HG02885 (cell line): ENCODE measurements around the gene VSIG10L2.
"Not testable (repeated sequence)": the region's sequence is repeated elsewhere in the genome, so short reads cannot be mapped to it uniquely, and the experiment has no call there.

Source experiments
- ATAC-seq: cut with Tn5 transposase; IDR thresholded peaks from one replicate; pipeline ENCODE4 v1.9.1; 2021; ENCODE audit warnings: mild to moderate bottlenecking; ENCODE audit not compliant: unreplicated experiment, poor library complexity

Gene VSIG10L2

GRCh38 chr11:125945797-125946520 is at the start of gene VSIG10L2:
Gene VSIG10L2, plus strand, starts transcription at chr11:125946044. Its CDS starts 12 bp downstream, at chr11:125946056.
- ATAC-seq = no peak

DNA sequence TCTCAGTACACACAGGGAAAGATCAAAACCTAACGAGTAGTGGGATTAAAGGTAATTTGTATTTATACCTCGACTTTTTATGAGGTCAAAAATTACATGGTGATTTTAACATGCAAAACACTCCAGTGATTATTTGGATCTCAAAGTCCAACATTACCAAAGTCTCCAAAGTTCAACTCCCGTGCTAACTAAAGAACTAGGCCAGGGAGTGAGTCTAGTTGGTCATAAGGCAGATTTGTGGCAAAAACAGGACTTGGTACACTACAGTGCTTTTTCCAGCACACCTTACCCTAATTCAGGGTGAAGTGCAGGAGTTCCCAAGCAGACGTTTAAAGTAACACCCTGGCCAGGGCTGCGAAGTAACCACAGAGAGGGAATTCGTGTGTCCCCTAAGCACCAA is 44.0 kb upstream of the VSIG10L2 start:
- ATAC-seq = no peak

GRCh38 chr11:125902277-125902926 is 43.4 kb upstream of the VSIG10L2 start:
- no peak for ATAC-seq

DNA sequence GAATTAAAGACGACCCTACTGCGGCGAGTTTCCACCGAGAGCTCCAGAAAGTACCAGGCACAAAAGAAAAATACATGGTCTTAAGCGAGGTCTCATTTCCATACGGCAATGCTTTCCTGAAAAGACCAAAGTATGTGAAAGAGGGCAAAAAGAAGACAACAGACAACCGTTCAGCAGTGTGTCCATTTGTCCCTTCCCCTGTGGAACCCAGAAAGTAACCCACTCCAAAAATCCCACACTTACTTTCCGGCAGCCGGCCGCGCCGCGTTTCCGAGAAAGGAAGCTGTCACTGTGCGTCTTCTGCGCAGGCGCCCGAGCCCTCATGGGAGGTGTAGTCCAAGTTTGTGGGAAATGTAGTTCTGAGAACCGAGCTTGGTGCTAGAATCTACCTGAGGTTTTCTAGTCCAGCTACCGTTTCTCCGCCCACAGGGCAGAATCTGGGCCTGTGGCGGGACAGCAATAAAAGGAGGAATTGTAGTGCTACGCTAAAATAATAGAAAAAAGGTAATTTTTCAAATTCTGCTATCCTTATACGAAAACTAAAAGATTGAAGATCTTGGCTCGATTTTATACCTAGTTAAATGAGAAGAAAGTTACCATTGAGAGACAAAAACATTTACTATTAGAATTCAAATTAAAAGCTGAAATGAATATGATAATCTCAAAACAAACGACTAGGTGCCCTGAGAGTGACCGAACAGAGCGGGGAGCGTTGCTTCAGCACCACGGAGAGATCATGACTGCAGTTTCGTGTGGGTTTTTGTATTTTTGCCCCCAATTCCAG is 42.7 kb upstream of the VSIG10L2 start, which contains the start of gene PUS3:
TSS of gene PUS3 (minus strand) at position 280 of the 784 bp plus-strand sequence. CDS start 6,922 bp downstream, outside the sequence.
- peak; percentile 97 for ATAC-seq

DNA sequence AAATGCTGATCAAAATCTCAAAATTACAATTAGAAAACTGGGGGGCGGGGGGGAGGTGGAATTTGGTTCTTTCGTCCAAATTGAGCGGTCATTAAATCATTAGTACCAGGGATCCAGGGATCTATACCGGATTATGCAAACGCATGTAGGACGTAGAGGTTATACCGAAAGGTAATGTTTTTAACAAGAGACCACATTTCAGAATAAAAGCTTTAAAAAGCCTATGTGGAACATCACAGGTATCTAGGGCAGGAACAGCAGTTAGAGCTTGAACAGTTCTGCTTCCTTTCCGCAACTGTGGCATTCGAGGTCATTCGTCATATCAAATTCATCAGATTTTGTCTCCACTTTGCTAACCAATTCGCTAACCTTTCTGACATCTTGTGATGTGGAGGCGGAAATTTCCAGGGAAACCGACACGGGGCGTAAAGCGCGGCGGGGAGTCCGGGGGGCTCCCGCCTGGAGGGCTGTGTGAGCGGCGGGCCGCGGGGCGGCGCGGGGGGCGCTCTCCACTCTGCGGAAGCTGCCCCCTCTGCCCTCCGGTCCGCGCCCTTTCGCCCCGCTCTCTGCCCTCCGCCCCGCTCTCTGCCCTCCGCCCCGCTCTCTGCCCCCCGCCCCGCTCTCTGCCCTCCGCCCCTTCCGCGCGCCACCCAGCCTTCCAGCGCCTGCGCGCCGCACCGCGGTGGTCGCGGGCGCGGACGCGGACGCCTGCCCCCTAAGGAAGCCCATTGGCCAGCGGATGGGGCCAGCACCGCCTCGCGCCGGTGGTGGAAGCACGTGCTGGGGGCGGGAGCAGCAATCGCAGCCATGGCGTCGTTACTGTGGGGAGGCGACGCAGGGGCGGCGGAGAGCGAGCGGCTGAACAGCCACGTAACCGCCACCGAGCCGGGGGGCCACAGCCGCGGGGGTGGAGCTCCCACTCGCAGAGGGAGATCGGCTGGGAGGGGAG is 41.9 kb upstream of the VSIG10L2 start, which contains the start of gene DDX25:
TSS of gene DDX25 (plus strand) at position 798 of the 949 bp plus-strand sequence. CDS start at position 808, 10 bp downstream.
- ATAC-seq = no peak

- ATAC-seq = no peak
Measured at GRCh38 chr11:125904678-125905077, 41.2 kb upstream of the VSIG10L2 start.

DNA sequence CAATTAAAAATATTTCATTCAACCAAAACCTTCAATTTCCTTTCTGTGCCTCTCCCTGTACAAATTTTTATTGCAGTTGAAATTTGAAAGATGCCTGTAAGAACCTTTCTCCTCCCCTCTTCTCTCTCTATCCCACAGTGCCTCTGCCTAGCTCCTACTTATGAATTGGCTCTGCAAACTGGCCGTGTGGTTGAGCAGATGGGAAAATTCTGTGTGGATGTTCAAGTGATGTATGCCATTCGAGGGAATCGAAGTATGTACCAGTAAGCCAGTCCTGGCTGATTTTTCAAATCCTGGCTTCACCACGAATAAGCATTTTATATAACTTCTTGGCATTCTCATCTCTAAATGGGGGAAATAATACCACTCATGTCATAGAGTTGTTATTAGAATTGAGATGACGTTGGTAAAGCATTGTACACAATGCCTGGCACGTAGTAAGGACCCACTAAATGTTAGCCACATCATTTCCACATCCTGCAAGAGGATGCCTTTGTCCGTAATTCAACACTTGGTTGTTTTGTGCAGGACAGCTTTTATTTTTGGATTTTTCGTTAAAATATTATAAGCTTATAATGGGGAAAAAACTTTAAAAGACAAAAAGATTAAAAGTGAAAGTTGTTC is 35.5 kb upstream of the VSIG10L2 start:
- no peak for ATAC-seq

DNA sequence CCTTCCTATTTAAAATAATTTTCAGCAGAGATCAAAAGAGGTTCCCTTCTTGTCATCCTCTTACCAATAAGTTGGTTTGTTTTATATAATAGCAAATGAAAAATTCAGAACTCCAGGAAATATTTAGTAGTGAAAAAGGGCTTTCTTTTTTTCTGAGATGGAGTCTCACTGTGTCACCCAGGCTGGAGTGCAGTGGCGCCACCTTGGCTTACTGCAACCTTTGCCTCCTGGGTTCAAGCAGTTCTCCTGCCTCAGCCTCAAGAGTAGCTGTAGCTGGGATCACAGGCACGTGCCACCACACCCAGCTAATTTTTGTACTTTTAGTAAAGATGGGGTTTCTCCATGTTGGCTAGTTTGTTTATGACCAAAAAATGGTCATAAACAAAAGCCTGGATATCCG is 31.2 kb upstream of the VSIG10L2 start:
- ATAC-seq = not testable (repeated sequence)

- no peak for ATAC-seq
Measured at GRCh38 chr11:125916683-125917347, 29.0 kb upstream of the VSIG10L2 start.

- ATAC-seq = no peak
Measured at GRCh38 chr11:125918140-125918840, 27.6 kb upstream of the VSIG10L2 start.

GRCh38 chr11:125921042-125921441 is 24.8 kb upstream of the VSIG10L2 start:
- ATAC-seq = no peak

DNA sequence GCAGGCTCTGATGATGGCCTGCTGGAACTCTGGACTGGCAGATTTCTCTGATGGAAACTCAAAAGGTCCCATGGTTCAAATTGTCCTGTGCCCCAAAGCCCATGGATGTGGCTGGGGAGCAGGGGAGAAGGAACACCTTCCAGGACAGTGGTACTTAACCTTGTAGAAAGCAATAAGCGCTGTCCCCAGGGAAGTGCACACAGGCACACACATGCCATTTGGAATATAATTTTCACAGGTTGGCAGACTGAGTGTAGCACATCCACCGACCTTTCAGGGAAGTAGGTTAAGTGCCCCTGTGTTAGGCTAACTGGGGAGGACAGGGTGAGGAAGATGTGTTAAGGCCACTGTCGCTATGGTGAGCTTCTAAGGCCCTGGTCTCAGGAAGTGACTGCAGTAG is 23.7 kb upstream of the VSIG10L2 start:
- no peak for ATAC-seq

GRCh38 chr11:125923012-125923579 is 22.7 kb upstream of the VSIG10L2 start:
- ATAC-seq = peak; percentile 67

GRCh38 chr11:125923633-125924032 is 22.2 kb upstream of the VSIG10L2 start:
- ATAC-seq = no peak

DNA sequence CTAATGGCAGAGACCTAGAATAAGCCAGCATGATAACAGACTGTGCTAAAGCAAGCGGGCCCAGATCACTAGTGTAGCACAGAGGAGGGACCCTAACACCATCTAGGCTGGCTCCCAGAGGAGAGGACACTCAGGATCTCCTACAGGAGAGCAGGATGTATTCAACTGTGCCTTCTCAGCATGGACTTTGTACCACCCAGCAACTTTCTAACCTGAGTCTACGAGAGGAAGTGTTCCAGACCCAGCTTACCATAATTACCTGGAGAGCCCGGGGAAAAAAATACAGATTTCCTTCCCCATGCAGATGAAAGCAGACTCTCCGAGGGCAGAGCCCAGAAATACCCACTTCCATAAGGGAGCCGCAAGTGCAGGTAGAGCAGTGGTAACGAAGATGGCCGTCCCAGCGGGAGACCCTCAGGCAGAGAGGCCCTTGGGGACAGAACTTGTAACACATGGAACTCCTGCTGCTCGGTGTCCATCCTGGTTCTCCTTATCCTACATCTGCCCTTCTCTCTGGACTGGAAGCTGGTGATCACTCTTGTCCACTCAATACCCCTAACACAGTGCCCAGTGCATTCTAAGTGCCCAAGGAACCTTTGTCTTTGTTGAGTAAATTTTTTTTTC is 21.3 kb upstream of the VSIG10L2 start:
- ATAC-seq = no peak

GRCh38 chr11:125925247-125925740 is 20.6 kb upstream of the VSIG10L2 start:
- no peak for ATAC-seq

DNA sequence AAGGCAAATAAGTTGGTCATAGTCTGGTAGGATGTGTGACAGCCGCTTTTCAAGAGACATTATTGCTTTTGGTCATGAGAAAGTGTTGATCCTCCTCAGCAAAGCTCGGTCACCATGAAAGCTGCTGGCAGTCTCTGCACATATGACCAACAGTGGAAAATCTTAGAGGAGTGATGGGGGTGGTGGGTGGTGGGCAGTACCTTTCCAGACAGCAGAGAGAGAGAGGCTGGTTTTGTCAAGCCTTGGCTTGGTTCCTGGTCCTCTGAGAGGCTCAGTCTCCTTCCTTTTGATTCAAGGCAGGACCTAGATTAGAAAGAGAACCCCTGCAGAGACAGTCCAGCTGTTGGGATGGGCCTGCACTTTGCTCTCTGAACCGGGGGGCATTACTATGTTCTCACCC is 20.0 kb upstream of the VSIG10L2 start:
- no peak for ATAC-seq
